DND-41 (cell line): Measurements from ENCODE around the gene DLX5.

Experiments used
- ATAC-seq: fragments of 200-7000 bp; cut with Tn5 transposase; 3 replicates; pipeline ENCODE4 v1.9.1; 2021; ENCODE audit warnings: low read depth; ENCODE audit not compliant: insufficient read depth
- DNase-seq: peaks from one replicate; pipeline ENCODE4 v3.0.0-alpha.2; 2020
- H2AFZ ChIP-seq: 2 replicates; pipeline ENCODE4 v1.6.0; 2012; ENCODE audit warnings: low read depth, low read length
- H3K27ac ChIP-seq: 2 replicates; pipeline ENCODE4 v1.5.1; 2012; ENCODE audit warnings: low read length, inconsistent platforms
- H3K27me3 ChIP-seq: fragments of 200-600 bp; sonication (generic); 2 replicates; pipeline ENCODE4 v1.6.0; 2012; ENCODE audit warnings: low read length, mild to moderate bottlenecking, inconsistent platforms; ENCODE audit not compliant: insufficient read depth, poor library complexity
- H3K36me3 ChIP-seq: 2 replicates; pipeline ENCODE4 v1.5.1; 2012; ENCODE audit warnings: low read length, inconsistent platforms; ENCODE audit not compliant: insufficient read depth
- H3K4me1 ChIP-seq: 2 replicates; pipeline ENCODE4 v1.5.1; 2012; ENCODE audit warnings: mild to moderate bottlenecking, low read length; ENCODE audit not compliant: insufficient read depth
- H3K4me2 ChIP-seq: 2 replicates; pipeline ENCODE4 v1.6.0; 2012; ENCODE audit warnings: mild to moderate bottlenecking, moderate library complexity, low read length, inconsistent platforms; ENCODE audit not compliant: insufficient read depth
- H3K4me3 ChIP-seq, 2 experiments: fragments of 200-600 bp in 1 of 2; shearing (Covaris generic) in 1 of 2; 2 replicates each; pipeline ENCODE4 v1.5.1; 2012 to 2016; ENCODE audit warnings: inconsistent platforms in 2 of 2, low read length in 2 of 2, mild to moderate bottlenecking in 2 of 2, low read depth in 1 of 2, moderate library complexity in 1 of 2
- H3K79me2 ChIP-seq: 2 replicates; pipeline ENCODE4 v1.6.0; 2012; ENCODE audit warnings: low read length, inconsistent platforms; ENCODE audit not compliant: insufficient read depth
- H3K9ac ChIP-seq: 2 replicates; pipeline ENCODE4 v1.6.0; 2012; ENCODE audit warnings: low read depth, mild to moderate bottlenecking, inconsistent platforms, low read length, moderate library complexity
- H3K9me3 ChIP-seq: 2 replicates; pipeline ENCODE4 v1.5.1; 2012; ENCODE audit warnings: low read length, moderate library complexity, mild to moderate bottlenecking, inconsistent platforms; ENCODE audit not compliant: insufficient read depth, severe bottlenecking
- H4K20me1 ChIP-seq: 2 replicates; pipeline ENCODE4 v1.6.0; 2012; ENCODE audit warnings: low read length; ENCODE audit not compliant: insufficient read depth
- CTCF ChIP-seq: IDR thresholded peaks from 2 replicates; pipeline ENCODE4 v1.5.1; 2012; ENCODE audit warnings: borderline replicate concordance, low read length, moderate library complexity, mild to moderate bottlenecking; ENCODE audit not compliant: poor library complexity, severe bottlenecking; ENCODE audit errors: extremely low read depth
- EZH2 ChIP-seq: IDR thresholded peaks from 3 replicates; pipeline ENCODE4 v1.6.1; 2012; ENCODE audit warnings: borderline replicate concordance, low read depth, mild to moderate bottlenecking, moderate library complexity, low read length, inconsistent platforms; ENCODE audit not compliant: severe bottlenecking

The DLX5 gene

DNA sequence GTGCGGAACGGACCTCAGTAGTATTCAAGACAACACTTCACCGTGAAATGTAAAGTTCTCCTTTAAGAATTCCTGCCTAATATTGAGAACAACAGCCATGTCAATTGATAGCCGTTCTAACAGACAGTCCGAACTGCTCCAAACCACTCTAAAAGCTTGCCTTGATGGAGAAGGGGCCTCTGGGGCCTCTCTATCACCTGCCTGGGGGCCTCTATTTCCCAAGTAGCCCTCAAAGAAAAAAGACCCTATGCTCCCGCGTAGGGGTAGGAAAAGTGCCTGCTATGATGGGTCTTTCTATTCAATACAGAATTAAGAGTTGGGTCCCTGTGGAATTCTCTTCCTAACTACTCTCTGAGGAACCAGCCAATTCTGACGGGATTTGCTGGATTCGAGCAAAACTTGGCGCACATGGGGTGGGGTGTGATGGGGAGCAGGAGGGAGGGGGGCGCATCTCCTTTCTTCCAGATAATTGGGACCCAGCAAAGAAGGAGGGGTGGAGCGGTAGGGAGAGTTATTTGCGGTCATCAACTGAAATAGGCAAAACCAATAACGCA lies 27.6 kb downstream of the DLX5 start:
- Histone ChIP-seq H4K20me1 (no peaks in the 10 kb centered on the region), H3K9ac (no peak overlapping the region), H3K4me2 (no peak overlapping the region), H3K27me3 (peaks cover 4% of the 10 kb centered on the region), H3K36me3 (no peaks in the 10 kb centered on the region), H3K27ac (no peak overlapping the region), H3K4me3 (no peak overlapping the region), H3K4me1 (no peaks in the 10 kb centered on the region), H3K9me3 (no peaks in the 10 kb centered on the region), H3K79me2 (no peaks in the 10 kb centered on the region), H2AFZ (no peak overlapping the region)
- DNase-seq: no peak
- no peak for TF ChIP-seq CTCF
- TF ChIP-seq EZH2: no peak
- no peak for ATAC-seq

DNA sequence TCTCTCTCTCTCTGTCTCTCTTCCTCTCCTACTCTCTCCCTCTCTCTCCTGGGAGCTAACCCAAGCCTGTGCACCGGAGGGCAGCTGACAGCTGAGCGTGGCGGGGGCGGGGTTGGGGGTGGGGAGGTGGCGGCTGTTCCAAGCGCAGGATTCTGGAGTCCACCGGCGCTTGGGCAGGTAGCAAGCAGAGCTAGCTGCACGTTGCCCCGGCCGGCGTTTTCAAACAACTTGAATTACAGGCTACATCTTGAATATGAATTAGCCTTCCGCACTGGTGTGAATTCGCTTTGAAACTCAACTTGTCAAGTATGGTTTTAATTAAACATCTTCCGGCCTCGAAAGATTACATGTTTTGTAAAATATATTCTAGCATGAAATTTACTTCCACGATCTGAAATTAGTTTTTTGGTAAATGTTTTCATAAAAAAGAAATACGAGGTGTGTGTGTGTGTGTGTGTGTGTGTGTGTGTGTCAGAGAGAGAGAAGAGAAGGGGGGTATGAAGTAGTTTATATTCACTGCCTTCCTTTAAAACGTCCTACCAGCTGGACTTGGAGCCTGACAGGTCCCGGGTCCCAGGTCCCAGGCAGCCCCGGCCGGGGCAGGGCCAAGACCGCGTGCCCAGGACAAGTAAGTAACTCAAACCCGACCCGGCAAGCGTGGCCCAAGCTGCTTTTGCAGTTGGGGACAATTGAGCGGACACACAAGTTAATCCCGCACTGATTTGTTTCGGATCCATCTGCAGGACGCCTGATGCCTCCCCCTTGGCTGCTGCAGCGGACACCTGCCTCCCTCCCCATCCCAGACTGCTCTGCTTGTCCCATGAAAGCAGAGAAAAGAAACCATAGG lies 28.3 kb downstream of the DLX5 start:
- ATAC-seq (no peak), DNase-seq (no peak)
- H3K27me3 ChIP-seq: peaks cover 4% of the 10 kb centered on the region
- no peak overlapping the region for H3K27ac ChIP-seq
- no peaks in the 10 kb centered on the region for H3K9me3 ChIP-seq
- H2AFZ ChIP-seq: no peak overlapping the region
- no peak overlapping the region for H3K9ac ChIP-seq
- no peaks in the 10 kb centered on the region for H3K4me1 ChIP-seq
- H3K79me2 ChIP-seq: no peaks in the 10 kb centered on the region
- no peaks in the 10 kb centered on the region for H3K36me3 ChIP-seq
- no peak overlapping the region for H3K4me2 ChIP-seq
- H3K4me3 ChIP-seq: no peak overlapping the region
- no peaks in the 10 kb centered on the region for H4K20me1 ChIP-seq
- no peak for TF ChIP-seq EZH2
- no peak for TF ChIP-seq CTCF

DNA sequence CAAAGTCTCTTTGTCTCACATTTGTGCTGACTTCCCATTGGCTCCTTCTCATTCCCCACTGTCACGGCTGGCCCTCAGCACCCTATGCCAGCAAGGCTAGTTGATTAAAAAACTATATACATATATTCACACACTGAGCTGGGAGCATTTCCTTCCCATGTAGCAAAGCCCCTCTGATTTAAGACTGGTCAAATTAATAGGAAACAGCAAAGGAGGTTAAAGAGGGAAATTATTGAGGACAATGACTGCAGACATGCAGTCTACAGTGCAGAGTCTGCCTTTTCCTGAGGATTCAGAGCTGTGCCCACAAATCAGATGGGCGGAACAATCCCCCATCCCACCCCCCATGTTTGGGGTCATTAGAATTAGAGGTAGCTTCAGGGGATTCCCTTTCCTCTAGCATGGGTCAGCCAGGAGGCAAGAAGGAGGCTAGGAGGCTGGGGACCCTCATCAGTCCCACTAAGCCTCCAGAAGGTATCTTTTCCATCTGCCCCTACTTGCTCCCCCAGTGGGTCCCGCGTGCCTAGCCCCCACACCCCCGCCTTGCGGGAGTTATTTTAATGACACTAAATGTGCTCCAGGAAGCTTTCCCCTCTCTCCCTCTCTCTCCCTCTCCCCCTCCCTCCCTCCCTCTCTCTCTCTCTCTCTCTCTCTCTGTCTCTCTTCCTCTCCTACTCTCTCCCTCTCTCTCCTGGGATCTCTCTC lies 29.1 kb downstream of the DLX5 start:
- H3K4me2 ChIP-seq: no peak overlapping the region
- H4K20me1 ChIP-seq: no peaks in the 10 kb centered on the region
- no peaks in the 10 kb centered on the region for H3K36me3 ChIP-seq
- no peaks in the 10 kb centered on the region for H3K79me2 ChIP-seq
- no peaks in the 10 kb centered on the region for H3K9me3 ChIP-seq
- no peak for ATAC-seq
- TF ChIP-seq EZH2 (no peak), CTCF (no peak)
- peaks cover 4% of the 10 kb centered on the region for H3K27me3 ChIP-seq
- no peak overlapping the region for H3K4me3 ChIP-seq
- no peak overlapping the region for H2AFZ ChIP-seq
- no peak overlapping the region for H3K27ac ChIP-seq
- no peaks in the 10 kb centered on the region for H3K4me1 ChIP-seq
- H3K9ac ChIP-seq: no peak overlapping the region
- DNase-seq: no peak
